AG09309 (cell line): ENCODE data around the gene STC2.

Experiments
- DNase-seq: peaks from one replicate; pipeline ENCODE4 v3.0.0-alpha.2; 2010; ENCODE audit warnings: low read depth
- H3K4me3 ChIP-seq: 2 replicates; pipeline ENCODE4 v1.5.1; 2011; ENCODE audit warnings: mild to moderate bottlenecking, low read depth, low read length, moderate library complexity; ENCODE audit not compliant: control insufficient read depth
- TF ChIP-seq, protein P1 (sequence below): IDR thresholded peaks from 2 replicates; pipeline ENCODE4 v1.5.1; 2011; ENCODE audit warnings: mild to moderate bottlenecking, low read depth, low read length, inconsistent platforms; ENCODE audit not compliant: insufficient read depth, control insufficient read depth; ENCODE audit errors: missing control alignments

The STC2 gene

DNA sequence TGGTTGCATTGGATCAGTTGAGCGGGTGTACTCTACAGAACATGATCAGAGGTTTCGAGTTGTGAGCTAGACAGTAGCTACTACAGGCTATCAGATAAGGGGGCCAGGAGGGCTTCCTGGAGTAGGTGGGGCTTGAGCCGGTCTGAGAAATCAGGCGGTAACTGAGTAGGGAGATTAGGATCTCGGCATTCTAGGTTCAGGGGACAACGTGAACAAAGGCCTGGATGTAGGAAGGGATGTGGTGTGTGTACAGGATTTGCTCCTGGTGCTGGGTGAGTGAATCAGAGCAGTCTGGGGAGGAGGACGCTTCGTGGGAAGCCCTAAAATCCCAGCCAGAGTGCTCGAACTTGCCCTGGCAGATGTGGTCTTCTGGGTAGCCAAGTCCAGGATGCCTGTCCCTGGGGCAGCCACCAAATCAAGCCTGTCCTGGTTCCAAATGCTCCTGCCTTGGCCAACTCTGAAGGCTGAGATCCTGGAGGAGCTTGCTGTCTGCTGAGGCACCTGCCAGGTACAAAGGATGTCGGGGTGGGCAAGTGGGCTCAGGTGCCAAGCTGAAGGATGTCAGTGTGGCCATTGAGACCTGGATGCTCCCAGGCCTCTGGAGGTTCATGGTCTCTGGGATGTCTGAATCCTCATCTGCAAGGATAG lies 33.4 kb downstream of the STC2 start:
- H3K4me3 ChIP-seq: no peak overlapping the region
- DNase-seq: no peak
- TF ChIP-seq, protein P1, sequence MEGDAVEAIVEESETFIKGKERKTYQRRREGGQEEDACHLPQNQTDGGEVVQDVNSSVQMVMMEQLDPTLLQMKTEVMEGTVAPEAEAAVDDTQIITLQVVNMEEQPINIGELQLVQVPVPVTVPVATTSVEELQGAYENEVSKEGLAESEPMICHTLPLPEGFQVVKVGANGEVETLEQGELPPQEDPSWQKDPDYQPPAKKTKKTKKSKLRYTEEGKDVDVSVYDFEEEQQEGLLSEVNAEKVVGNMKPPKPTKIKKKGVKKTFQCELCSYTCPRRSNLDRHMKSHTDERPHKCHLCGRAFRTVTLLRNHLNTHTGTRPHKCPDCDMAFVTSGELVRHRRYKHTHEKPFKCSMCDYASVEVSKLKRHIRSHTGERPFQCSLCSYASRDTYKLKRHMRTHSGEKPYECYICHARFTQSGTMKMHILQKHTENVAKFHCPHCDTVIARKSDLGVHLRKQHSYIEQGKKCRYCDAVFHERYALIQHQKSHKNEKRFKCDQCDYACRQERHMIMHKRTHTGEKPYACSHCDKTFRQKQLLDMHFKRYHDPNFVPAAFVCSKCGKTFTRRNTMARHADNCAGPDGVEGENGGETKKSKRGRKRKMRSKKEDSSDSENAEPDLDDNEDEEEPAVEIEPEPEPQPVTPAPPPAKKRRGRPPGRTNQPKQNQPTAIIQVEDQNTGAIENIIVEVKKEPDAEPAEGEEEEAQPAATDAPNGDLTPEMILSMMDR: no peak

DNA sequence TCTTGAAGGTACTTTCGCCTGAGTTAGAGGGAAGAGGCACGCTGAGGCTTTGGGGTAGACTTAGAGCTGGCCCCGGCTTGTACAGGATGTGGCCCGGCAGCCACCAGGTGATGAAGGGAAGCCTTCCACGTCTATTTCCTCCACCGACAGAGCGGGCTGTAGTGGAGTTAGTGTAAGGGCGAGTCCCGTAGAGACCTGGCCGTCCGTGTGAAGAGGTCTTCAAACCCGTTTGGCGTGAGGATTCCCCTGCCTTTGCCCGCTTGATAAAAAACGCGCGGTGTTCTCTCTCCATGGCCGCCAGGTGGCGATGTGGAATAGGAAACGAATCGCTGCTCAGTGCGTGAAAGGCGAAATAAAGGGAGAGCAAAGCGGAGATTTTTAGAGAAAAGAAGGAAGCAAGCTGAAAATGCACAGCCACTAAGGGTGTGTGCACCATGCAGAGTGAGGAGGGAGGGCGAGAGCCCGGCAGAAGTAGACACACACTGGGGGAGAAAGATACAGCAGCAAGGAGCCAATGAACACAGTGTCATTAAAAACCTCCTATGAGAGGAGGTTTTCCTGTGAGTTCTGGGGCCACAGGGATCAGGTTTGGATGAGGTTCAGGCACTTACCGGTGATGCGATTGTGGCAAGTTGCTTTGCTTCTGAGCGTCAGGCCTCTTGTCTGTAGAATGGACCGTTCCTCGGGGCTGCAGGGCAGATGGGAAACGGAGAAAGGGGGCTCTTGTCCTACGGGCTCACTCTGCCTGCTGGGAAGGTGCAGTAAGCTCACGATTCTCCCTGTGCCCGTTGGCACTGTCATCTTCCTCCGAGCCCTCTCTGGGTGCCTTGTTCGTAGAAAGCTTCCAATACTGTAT lies 34.2 kb downstream of the STC2 start:
- TF ChIP-seq, protein P1: peak; percentile 85
- peak; percentile 35 for DNase-seq
- no peak overlapping the region for H3K4me3 ChIP-seq

DNA sequence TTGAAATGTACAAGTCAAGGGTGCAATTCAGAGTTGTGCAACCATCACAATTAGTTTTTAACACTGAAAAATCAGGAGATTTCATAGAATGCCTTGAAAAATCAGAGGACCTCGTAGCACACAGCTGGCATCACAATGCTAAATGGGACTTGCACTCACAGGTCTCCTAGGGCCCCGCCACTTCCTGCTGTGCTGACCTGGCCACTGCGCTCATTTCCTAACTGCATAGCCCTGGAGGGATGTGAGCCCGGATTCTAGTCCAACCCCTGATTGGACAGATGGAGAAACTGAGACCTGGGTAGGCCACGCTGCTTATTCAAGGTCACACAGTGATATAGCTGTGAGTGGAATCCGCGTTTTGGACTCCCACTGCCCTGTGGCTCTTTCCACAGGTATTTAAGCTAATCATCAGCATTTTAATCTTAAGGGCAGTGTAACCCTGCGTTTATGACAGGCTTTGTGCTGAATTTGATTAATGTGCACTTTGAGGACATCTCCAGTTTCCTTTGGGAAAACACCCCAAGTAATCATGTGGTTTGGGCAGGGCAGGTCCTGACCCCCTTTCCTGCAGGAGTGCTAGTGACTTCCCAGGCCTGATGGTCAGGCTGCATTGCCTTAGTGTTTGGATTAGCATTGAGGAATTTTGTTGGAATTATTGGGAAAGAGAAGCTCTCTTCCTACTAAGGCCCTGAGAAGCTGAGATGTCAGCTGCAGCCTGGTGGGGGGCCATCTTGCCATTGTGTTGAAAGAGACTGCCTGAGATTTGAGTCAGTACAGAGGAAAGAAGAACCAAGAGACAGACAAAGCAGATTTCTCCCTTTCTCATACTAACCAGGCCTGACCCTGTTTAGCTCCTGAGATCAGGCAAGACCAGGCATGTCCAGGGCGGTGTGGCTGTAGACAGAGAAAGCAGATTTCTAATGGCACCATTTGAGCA lies 36.2 kb downstream of the STC2 start:
- H3K4me3 ChIP-seq: no peak overlapping the region
- TF ChIP-seq, protein P1: no peak
- peak; percentile 38 for DNase-seq

DNA sequence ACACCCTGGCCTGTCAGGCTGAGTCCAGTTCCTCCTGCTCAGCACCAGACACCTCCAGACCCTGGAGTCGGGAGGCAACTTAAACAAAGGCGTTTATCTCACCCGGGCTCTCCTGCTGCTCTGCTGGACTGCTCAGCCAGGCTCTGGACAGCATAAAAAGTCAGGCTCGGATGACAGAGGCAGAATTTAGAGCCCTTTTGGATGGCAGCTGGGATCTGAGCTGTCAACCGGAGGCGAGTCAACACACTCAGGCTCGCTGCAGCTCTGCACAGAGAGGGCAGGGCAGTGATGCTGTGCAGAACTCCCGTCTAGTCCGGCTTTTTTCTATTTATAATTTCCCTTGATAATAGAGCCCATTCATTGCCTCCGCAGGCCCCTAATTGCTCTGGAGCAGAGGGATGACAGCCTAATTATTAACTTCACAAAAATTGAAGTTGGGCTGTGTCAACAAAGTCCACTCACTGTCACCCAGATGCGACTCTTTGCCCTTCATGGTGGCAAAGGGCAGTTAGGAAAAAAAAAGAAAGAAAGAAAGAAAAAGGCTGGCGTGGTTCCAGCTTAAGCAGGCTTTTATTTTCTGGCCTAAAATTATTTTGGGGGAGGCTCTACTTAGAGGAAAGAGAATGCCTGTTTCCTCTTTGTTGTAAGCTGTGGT lies 37.6 kb downstream of the STC2 start:
- H3K4me3 ChIP-seq: no peak overlapping the region
- TF ChIP-seq, protein P1: no peak
- DNase-seq: no peak

DNA sequence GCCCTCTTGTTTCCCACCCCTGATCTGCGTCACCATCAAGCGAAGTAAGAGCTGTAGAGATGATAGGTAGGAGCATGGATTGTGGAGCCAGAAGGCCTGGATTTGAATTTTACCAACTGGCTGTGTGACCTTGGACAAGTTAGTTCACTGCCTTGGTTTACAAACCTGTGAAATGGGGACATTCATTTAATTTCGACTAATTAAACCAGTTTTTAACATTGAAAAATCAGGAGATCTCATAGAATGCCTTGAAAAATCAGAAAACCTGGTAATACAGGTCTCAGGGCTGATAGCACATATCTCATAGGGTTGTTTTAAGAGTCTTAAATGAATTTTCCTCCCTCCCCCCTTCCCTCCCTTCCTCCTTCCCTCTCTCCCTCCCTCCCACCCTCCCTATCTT lies 38.8 kb downstream of the STC2 start:
- TF ChIP-seq, protein P1: no peak
- H3K4me3 ChIP-seq: no peak overlapping the region
- DNase-seq: no peak

DNA sequence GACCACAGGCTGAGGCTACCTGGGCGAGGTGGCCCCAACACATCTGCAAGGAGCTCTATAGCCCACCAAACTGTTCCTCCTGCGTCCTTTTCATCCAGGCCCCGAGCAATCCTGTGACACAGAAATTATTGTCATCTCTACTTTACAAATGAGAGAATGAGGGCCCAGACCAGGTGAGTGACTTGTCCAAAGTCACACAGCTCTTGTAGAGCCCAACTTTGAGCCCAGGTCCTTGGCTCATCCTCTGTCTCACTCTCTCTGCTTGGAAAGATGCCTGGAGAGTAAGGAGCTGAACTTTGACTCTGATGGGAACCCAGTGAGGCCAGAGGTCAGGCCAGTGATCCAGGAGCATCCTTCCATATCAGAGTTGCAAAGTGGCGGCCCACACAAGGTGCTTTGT lies 39.6 kb downstream of the STC2 start:
- TF ChIP-seq, protein P1: no peak

More for the DNA sequence above, 39.6 kb downstream of the STC2 start:
- DNase-seq: no peak
- H3K4me3 ChIP-seq: no peak overlapping the region
